ENCODE data around the gene LRFN4.

DNA sequence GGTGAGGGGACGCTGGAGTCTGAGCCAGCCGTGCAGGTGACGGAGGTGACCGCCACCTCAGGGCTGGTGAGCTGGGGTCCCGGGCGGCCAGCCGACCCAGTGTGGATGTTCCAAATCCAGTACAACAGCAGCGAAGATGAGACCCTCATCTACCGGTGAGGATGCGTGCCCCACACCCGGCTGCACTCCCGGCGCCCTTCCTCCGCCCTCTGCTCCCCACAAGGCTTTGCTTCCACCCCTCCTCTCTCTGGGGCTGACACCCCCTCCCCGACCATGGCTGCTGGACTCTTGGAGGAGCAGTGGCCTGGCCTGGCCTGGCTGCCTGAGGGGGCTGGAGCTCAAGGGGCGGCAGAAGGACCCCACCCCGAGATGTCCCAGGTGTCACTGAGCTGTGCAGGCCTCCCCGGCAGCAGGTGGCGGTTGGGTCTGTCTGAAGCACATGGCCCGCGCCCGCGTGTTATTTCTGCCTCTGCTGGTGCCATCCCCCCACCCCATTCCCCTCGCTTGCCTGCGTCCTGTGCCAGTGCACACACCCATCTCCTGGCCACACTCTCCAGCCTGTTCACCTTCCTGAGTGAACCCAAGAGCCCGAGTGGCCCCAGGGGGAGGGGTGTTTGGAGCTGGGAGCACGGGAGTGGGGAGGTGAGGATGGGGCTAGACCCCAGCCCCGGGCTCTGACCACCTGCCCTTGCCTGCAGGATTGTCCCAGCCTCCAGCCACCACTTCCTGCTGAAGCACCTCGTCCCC, 2.2 kb downstream of the LRFN4 start:
- TF ChIP-seq ZFP3 (CRISPR knock-in tag; IDR thresholded peaks at IDR 0.05) (no peak), ARNTL (CRISPR knock-in tag; IDR thresholded peaks at IDR 0.05; ENCODE audit: borderline replicate concordance, low read depth) (no peak), ZNF70 (CRISPR knock-in tag; IDR thresholded peaks at IDR 0.05) (no peak)
- TF ChIP-seq, protein P1, sequence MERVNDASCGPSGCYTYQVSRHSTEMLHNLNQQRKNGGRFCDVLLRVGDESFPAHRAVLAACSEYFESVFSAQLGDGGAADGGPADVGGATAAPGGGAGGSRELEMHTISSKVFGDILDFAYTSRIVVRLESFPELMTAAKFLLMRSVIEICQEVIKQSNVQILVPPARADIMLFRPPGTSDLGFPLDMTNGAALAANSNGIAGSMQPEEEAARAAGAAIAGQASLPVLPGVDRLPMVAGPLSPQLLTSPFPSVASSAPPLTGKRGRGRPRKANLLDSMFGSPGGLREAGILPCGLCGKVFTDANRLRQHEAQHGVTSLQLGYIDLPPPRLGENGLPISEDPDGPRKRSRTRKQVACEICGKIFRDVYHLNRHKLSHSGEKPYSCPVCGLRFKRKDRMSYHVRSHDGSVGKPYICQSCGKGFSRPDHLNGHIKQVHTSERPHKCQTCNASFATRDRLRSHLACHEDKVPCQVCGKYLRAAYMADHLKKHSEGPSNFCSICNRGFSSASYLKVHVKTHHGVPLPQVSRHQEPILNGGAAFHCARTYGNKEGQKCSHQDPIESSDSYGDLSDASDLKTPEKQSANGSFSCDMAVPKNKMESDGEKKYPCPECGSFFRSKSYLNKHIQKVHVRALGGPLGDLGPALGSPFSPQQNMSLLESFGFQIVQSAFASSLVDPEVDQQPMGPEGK (CRISPR knock-in tag; IDR thresholded peaks at IDR 0.05; ENCODE audit: borderline replicate concordance) = no peak

All from SK-N-SH treated with all-trans-retinoic acid at 6 μM for 48 hours (cell line).